Measurements from ENCODE around the gene KLHL3. TPM values are rescaled to one million over a fixed set of nuclear protein-coding genes. Genes with fewer than 3 reads are reported as not detected.
"Not testable (repeated sequence)": the region's sequence is repeated elsewhere in the genome, so short reads cannot be mapped to it uniquely, and the experiment has no call there.

The KLHL3 gene
- total RNA-seq, 2 experiments from 2014 or later = 9.2 to 12.2 TPM

DNA sequence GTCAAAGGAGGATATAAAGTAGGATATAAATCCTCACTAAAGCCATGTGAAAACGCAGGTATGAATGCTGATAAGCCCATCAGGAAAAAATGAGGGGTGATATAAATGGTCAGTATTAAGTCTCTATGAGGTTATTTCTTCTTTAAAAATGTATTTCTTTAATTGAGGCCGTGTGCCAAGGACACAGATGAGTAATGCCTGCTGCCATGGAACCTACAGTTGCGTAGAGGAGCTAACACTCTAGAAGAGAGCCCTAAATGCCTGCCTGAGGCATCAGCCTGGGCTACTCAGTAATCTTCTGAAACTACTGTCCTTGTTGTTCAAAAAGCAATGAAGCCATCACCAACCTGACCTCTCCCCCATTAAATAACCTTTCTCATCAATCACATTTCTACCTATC, 84.9 kb downstream of the KLHL3 start:
- no peak overlapping the region for H3K4me3 Mint-ChIP-seq
- H3K36me3 Mint-ChIP-seq (ENCODE audit: low read depth) = peaks cover 9% of the 10 kb centered on the region
- H3K27ac Mint-ChIP-seq = no peak overlapping the region
- ATAC-seq (no peak), DNase-seq (no peak)
- ChIA-PET CTCF (interaction anchor here (1.1 to 2.5 kb wide), 2 partner anchors 9 to 92 kb away, joined by 3 to 7 read pairs; no protein-coding TSS in a partner anchor), POLR2A (no interaction called here)
- intact Hi-C loops (cut with micrococcal nuclease) = no loop called here
- H3K9me3 Mint-ChIP-seq = peaks cover 2% of the 10 kb centered on the region
- H3K4me1 Mint-ChIP-seq (ENCODE audit: low read depth) = no peaks in the 10 kb centered on the region
- TF ChIP-seq, protein P1, sequence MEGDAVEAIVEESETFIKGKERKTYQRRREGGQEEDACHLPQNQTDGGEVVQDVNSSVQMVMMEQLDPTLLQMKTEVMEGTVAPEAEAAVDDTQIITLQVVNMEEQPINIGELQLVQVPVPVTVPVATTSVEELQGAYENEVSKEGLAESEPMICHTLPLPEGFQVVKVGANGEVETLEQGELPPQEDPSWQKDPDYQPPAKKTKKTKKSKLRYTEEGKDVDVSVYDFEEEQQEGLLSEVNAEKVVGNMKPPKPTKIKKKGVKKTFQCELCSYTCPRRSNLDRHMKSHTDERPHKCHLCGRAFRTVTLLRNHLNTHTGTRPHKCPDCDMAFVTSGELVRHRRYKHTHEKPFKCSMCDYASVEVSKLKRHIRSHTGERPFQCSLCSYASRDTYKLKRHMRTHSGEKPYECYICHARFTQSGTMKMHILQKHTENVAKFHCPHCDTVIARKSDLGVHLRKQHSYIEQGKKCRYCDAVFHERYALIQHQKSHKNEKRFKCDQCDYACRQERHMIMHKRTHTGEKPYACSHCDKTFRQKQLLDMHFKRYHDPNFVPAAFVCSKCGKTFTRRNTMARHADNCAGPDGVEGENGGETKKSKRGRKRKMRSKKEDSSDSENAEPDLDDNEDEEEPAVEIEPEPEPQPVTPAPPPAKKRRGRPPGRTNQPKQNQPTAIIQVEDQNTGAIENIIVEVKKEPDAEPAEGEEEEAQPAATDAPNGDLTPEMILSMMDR (IDR thresholded peaks at IDR 0.05) = no peak
- no peaks in the 10 kb centered on the region for H3K27me3 Mint-ChIP-seq

DNA sequence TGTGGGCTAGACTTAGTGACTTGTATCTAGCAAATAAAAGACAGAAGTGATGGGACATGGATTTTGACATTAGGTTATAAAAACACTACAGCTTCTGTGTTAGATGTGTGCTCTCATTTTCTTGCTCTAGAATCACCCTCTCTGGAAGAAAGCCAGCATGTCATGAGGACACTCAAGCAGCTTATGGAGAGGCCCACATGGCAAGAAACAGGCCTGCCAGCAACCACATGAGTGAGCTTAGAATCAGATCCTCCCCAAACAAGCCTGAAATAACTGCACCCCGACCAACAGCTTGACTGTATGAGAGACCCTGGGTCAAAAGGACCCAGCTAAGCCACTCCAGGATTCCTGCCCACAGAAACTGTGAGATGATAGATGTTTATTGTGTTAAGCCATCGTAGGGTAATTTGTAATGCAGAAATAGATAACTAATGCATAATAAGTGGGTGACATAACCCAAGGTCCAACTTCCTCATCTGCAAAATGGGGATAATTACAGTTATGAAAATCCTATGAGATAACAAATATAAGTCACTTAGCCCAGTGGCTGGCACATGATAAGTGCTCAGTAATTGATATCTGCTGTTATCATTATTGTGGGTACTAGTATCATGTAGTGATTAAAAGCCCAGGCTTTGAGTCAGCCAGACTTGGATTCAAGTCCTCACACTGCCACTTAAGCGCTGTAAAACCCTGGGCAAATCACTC, 86.5 kb downstream of the KLHL3 start:
- Mint-ChIP-seq H3K9me3 (peaks cover 9% of the 10 kb centered on the region), H3K27ac (no peak overlapping the region), H3K36me3 (ENCODE audit: low read depth) (peaks cover 9% of the 10 kb centered on the region), H3K4me1 (ENCODE audit: low read depth) (no peaks in the 10 kb centered on the region), H3K4me3 (no peak overlapping the region), H3K27me3 (no peaks in the 10 kb centered on the region)
- TF ChIP-seq, protein P1 (IDR thresholded peaks at IDR 0.05) = no peak
- no peak for ATAC-seq
- no peak for DNase-seq
- ChIA-PET CTCF (interaction anchor here (1.2 to 2.5 kb wide), 3 partner anchors 10 to 93 kb away, joined by 4 to 7 read pairs (median 6); no protein-coding TSS in a partner anchor), POLR2A (no interaction called here)
- intact Hi-C loops (cut with micrococcal nuclease) = no loop called here

DNA sequence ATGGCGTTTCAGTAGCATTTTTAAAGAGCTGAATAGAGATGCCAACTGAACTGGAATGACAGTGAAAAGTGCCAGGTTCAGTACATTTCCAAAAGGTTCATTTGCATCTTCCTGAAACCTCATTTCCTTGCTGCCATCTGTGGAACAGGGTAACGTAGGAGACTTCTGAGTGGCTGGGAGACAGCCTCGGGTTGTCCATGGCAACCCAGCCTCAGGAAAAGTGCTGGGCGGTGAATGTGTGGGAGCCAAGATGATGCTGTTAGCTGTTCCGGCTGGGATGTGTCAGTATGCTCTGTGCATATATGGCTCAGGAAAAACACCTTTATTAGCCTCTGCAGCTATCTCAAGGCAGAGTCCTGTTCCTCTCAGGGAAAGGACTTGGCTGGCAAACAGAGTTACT, 87.5 kb downstream of the KLHL3 start:
- intact Hi-C loops (cut with micrococcal nuclease) = no loop called here
- CTCF ChIA-PET = interaction anchor here (0.7 to 1.0 kb wide), 2 partner anchors 19 to 93 kb away, joined by 3 to 4 read pairs; no protein-coding TSS in a partner anchor

DNA sequence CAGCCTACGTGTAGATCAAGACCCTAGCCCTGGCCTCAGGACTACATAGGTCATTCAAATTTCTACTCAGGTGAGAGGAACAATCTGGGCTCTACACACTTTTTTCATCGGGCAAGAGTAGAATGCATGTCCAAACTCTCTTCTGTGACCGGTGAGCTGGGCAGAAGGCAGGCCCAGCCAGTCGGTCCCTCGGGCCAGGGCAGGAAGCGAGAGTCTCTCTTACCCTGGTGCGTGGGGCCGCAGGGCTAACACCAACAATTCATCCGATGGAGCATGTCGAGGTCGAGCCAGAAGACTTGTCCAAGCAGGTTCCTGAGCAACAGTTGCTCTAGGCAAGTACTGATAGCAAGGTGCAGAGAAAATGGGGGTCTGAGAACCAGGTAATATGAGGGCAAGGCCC, 88.5 kb downstream of the KLHL3 start:
- no peak for ATAC-seq
- ChIA-PET CTCF (interaction anchor here (0.7 kb wide), 1 partner anchor 13 kb away, joined by 4 read pairs; no protein-coding TSS in a partner anchor), POLR2A (no interaction called here)
- Mint-ChIP-seq H3K4me1 (ENCODE audit: low read depth) (no peaks in the 10 kb centered on the region), H3K36me3 (ENCODE audit: low read depth) (peaks cover 9% of the 10 kb centered on the region), H3K27me3 (no peaks in the 10 kb centered on the region), H3K4me3 (no peak overlapping the region), H3K9me3 (peaks cover 9% of the 10 kb centered on the region), H3K27ac (no peak overlapping the region)
- TF ChIP-seq, protein P1 (IDR thresholded peaks at IDR 0.05) = no peak
- no peak for DNase-seq
- intact Hi-C loops (cut with micrococcal nuclease) = no loop called here

More for the DNA sequence above, 87.5 kb downstream of the KLHL3 start:
- no peak overlapping the region for H3K27ac Mint-ChIP-seq
- peaks cover 9% of the 10 kb centered on the region for H3K36me3 Mint-ChIP-seq (ENCODE audit: low read depth)
- TF ChIP-seq, protein P1 (IDR thresholded peaks at IDR 0.05) = no peak
- no peak for DNase-seq
- peaks cover 9% of the 10 kb centered on the region for H3K9me3 Mint-ChIP-seq
- no peaks in the 10 kb centered on the region for H3K27me3 Mint-ChIP-seq
- POLR2A ChIA-PET = no interaction called here
- H3K4me3 Mint-ChIP-seq = no peak overlapping the region
- no peaks in the 10 kb centered on the region for H3K4me1 Mint-ChIP-seq (ENCODE audit: low read depth)
- no peak for ATAC-seq

- no peak for ATAC-seq
- peaks cover 9% of the 10 kb centered on the region for H3K9me3 Mint-ChIP-seq
- ChIA-PET CTCF (interaction anchor here (0.8 to 1.6 kb wide), 2 partner anchors 13 to 14 kb away, joined by 3 to 5 read pairs; no protein-coding TSS in a partner anchor), POLR2A (no interaction called here)
- H3K36me3 Mint-ChIP-seq (ENCODE audit: low read depth) = peaks cover 9% of the 10 kb centered on the region
- H3K4me3 Mint-ChIP-seq = no peak overlapping the region
- intact Hi-C loops (cut with micrococcal nuclease) = no loop called here
- no peak overlapping the region for H3K27ac Mint-ChIP-seq
- TF ChIP-seq, protein P1 (IDR thresholded peaks at IDR 0.05) = no peak
- no peaks in the 10 kb centered on the region for H3K27me3 Mint-ChIP-seq
- no peak for DNase-seq
- H3K4me1 Mint-ChIP-seq (ENCODE audit: low read depth) = no peaks in the 10 kb centered on the region
These were observed 89.1 kb downstream of the KLHL3 start for GRCh38 chr5:137646761-137647160.

- DNase-seq; H3K36me3 Mint-ChIP-seq (ENCODE audit: low read depth); H3K4me1 Mint-ChIP-seq (ENCODE audit: low read depth); intact Hi-C loops (cut with micrococcal nuclease); H3K9me3 Mint-ChIP-seq; H3K4me3 Mint-ChIP-seq; H3K27me3 Mint-ChIP-seq; H3K27ac Mint-ChIP-seq; ATAC-seq: not testable (repeated sequence)
- CTCF ChIA-PET = interaction anchor here (0.6 to 1.8 kb wide), 6 partner anchors 14 to 248 kb away, joined by 3 to 8 read pairs (median 4); no protein-coding TSS in a partner anchor
- POLR2A ChIA-PET = interaction anchor here (0.6 kb wide), 1 partner anchor 590 kb away, joined by 4 read pairs; no protein-coding TSS in a partner anchor
These were observed 92.8 kb downstream of the KLHL3 start for GRCh38 chr5:137643081-137643480.

Measured in activated CD8-positive, alpha-beta T cell treated with anti-CD3 and anti-CD28 coated beads for 36 hours (primary cell).